Smooth muscle cell of the brain vasculature (primary cell): ENCODE results near the gene ITSN2.

Experiments used
- DNase-seq: peaks from one replicate; pipeline ENCODE4 v3.0.0-alpha.2; 2012; ENCODE audit warnings: low read depth, low spot score

ITSN2 gene

GRCh38 chr2:24269265-24269664, 91.1 kb downstream of the ITSN2 start:
- no peak for DNase-seq

DNA sequence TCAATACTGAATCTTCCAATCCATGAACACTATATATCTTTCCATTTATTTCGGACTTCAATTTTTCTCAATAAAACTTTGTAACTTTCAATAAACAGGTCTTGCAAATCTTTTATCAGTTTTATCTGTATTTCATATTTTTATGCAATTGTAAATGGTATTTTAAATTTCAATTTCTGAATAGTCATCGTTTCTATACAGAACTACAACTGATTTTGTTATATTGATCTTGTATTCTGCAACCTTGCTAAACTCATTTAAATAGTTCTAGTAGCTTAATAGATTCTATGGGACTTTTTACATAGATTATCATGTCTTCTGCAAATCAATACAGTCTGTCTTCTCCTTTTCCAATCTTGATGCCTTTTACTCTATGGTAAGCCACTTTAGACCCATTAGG, 95.1 kb downstream of the ITSN2 start:
- DNase-seq = no peak

DNA sequence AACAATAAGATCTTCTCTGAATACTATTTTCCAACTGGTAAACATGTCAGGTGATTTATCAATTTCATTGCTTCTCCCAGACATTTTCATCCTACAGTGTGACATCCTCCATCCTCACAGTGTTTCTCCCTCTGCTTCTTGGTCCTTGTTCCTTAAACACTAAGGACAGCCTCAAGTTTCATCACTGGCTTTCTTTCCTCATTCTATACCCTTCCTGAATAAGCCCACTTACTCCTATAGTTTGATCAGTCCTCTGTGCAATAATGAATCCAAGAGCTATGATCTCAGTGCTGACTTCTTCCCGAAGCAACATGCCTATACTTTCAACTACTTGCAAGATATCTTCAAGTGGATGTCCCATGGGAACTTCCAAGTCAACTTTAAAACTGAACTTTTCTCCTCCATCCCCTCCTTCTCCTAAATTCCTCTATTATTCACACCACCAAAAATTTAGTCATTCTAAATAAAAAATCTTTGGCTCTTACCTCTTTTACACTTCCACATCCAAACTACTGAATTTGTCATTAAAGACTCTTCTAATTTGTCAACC, 97.8 kb downstream of the ITSN2 start:
- no peak for DNase-seq

GRCh38 chr2:24261441-24261840, 98.9 kb downstream of the ITSN2 start:
- DNase-seq = no peak

- DNase-seq = no peak
Measured at GRCh38 chr2:24259316-24259715, 101.0 kb downstream of the ITSN2 start.

DNA sequence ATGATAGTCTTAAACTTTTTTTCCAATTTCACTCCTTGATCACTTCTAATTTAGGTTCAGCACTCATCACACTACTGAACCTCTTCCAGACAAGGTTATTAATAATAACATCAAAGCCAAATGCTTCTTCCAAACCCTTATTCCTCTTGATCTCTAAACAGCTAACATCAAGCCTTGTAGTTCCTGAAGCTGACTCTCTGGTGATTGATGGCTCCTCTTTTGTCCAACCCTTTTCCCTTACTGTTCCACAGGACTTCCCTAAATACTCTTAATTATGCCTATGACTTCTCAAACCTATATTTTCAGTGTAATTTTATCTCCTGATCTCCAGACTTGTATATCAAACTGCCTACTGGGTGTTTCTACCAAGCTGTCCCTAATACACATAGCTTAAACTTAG, 101.6 kb downstream of the ITSN2 start:
- DNase-seq = no peak

DNA sequence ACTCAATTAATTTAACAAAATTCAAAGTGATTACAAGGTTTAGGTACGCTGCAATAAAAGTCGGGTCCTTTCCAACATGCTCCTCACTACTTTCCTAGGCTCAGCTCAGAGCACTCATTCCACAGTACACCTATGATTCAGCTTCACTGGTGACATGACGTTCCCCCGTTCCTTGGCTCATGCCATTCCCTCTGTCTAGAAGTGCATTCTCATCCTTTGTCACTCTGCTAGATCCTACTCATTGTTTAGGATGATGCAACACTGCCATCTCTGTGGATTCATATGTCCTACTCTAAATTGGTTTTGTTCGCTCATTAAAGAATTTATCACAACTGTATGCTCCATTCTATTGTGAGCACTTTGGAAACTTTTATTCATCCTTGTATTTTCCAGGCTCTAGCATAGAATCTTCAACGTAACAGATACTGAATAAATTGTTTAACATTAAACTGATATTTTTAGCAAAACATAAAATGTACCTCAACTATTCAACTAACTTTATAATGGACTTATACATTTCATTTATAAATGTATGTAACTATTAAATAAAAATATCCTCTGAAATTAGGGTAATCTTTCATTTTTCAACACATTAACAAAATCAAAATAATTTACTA, 106.9 kb downstream of the ITSN2 start:
- DNase-seq = no peak

DNA sequence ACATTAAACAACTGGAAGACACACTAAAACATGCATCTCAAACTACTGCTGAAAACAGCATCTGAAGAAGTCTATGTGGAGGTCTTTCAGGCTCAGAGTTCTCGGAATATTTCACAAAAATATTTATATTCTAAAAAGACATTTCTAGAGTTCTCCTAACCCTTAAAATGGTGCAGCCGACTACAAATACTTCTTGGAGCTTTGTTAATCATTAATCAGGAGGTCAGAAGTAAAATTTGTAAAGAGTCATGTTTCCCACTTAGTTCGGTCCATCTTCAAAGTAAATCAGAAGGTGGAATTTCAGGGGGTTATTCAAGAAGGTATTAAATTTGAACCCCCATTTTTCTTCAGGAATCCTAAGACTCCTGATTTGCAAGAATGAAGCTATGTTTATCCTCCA, 112.7 kb downstream of the ITSN2 start:
- DNase-seq = no peak

- DNase-seq = no peak
Measured at GRCh38 chr2:24247164-24247563, 113.2 kb downstream of the ITSN2 start.

DNA sequence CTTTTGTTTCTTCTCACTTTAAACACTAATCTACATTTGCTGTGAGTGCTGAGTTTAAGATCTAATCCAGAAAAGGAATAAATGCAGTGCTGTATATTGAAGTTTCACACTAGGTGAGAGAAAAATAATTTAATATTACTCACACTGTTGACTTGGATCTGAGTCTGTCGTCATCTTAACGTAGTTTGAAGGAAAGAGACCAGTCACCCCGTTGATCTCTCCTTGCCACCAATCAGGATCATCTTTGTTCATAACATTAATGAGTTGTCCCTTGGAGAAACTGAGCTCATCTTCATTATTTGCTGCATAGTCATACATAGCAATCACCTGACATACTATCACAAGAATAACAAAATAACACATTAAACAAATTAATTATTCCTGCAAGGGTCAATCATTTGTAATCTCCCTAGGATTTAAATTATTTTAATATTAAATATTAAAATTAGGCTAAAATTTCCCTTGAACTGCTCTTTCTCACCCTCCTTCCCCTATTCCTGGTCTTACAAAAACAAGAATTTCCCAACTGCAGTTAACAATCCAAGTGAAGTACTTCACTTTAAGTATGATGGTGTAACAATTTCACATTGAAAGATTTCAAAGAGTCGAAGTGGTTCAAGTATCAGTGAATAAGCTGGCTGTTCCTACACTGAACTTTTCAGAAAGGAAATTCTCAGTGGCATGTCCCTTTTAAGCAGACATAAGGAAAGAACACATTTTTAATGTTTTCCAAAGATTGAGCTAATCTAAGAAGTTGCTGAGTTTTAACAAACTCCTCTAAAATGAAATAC, 114.2 kb downstream of the ITSN2 start:
- no peak for DNase-seq

GRCh38 chr2:24241528-24241927, 118.8 kb downstream of the ITSN2 start:
- no peak for DNase-seq

- DNase-seq = no peak
Measured at GRCh38 chr2:24239553-24239952, 120.8 kb downstream of the ITSN2 start.

DNA sequence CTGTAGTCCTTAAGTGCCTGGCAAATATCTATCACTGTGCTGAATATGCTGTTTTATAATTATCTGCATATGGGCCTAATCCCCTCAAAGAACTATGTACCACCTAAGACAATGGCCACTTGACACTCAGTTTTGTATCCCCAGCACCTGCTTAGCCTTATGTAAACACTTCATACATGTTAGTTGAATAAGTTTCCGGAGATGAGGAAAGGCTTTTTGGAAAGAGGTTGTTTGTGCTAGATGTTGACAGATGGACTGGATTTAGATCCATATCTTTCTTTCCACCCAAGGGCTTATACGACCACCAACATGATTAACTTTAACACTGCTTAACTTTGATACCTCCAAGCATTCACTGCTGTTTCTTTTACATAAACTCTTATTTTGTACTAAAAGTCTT, 122.2 kb downstream of the ITSN2 start:
- DNase-seq = no peak

GRCh38 chr2:24237313-24237712, 123.0 kb downstream of the ITSN2 start:
- DNase-seq = no peak

DNA sequence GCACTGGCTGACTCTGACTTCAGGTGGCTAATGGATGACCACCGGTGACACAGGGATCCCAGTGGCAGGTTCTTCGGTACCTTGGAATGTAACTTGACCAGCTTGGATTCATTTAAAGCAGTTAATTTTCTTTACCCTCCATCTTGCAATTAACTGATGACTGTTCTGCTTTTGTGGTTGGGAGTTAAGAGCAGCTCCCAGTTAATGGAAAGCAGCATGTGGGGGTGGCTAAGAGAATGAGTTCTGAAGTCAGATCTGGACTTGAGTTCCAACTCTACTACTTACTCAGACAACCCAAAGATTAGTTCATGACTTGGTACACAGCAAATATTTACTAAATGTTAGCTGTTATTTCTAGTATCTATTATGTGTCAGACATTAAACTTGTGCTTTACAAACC, 127.0 kb downstream of the ITSN2 start:
- DNase-seq = no peak

GRCh38 chr2:24231461-24231881, 128.9 kb downstream of the ITSN2 start:
- no peak for DNase-seq

GRCh38 chr2:24228470-24228869, 131.9 kb downstream of the ITSN2 start:
- DNase-seq = no peak

DNA sequence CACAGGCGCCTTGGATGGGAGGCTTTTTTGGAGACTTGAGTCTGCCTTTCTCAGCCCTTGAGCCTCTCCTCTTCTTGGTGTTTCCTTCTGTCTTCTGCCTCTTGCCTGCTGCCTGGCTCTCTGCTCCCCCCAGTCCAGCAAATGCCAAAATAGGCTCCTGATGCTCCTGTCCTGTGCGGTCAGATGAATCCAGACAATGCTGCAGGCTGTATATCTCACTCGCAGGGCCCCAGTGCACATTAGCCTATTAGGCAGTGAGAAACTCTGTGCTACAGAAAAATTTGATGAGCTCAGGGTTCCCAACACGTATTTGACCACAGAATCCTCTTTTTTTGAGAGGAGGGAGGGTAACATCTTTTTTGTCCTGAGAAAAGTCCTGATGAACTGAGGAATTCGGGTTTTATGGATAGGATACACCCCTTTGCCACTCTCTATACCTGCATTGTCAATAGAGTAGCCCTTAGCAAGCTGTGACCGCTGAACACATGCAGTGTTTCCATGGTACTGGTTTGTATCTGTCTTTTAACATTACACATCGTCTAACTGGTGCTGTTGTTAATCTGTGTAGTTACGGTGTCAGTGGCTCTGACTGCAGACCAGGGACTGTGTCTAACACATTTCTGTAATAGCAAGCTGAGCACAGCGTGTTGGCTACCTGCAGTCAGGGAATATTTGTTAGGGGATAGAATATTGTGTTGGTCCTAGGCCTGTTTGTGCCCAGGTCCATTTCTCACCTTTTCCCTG, 134.7 kb downstream of the ITSN2 start:
- no peak for DNase-seq

- no peak for DNase-seq
Measured at GRCh38 chr2:24222946-24223345, 137.4 kb downstream of the ITSN2 start.

DNA sequence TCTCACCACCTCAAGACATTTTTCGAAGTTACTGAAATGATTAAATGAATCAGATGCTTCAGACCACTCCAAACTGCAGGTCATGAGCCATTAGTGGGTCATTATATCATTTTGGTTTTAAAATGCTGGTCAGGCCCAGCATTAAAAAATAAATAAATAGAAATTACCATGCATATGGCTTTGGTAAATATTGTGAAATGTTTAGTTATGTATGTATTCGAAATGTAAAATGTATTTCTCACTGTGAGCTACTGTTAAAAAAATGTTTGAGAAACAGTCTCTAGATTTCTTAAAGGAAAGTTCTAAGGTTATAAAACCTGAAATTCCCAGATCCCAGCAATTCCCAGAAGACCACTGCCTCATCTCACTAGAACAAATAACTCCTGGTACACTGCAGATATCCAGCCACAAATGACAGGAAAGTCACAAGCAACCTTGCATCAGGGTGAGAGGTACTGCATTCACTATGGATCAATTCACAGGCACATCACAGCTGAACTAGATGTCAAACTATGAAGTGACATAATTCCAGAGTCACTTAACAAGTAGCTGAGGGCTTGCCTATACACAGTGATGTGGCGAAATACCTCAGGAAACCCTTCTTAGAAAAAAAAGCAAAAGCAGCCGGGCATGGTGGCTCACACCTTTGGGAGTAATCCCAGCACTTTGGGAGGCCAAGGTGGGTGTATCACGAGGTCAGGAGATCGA, 138.8 kb downstream of the ITSN2 start:
- DNase-seq = no peak

DNA sequence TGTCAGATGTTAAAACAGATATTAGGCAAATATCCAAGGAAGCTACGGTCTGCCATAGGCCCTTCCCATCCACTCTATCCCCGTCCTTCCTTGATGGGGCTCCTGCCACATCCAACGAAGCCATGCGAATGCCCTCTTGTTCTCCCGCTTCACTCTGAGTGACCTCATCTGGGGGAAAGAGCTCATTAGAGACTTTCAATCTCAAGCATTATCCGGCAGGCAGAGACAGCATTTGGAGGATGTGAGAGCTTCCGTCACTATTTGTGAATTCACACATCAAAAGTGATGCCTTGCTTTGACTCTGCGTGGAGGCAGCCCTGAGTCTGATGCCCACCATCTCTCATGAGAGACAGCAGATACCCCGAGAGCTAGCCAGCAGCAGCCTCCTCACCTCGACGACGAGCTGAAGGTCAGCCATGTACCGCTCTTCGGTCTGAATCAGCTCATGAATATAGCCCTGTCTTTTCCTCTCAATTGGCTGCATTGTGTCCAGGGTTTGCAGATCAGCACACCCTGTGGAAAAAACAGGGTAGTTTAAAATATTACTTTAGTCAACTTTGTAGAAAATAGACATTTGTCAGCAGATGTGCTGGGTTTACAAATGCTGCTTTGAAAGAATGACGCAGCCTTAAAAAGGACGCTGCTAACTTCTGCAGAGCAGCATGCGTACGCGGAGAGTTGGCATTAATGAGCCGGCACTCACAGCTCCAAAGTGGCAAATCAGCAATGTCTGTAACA, 139.6 kb downstream of the ITSN2 start:
- no peak for DNase-seq
